HEK293T (cell line): ENCODE data around the gene ZDHHC19.

Source experiments
- BHLHE40 ChIP-seq: fragments of 450-650 bp; IDR thresholded peaks from 2 replicates; pipeline ENCODE4 v1.6.1; 2016; ENCODE audit warnings: mild to moderate bottlenecking, moderate library complexity, borderline replicate concordance
- FOXA1 ChIP-seq: fragments of 450-650 bp; IDR thresholded peaks from 2 replicates; pipeline ENCODE4 v1.6.1; 2016; ENCODE audit warnings: mild to moderate bottlenecking
- FOXM1 ChIP-seq: fragments of 450-650 bp; IDR thresholded peaks from 2 replicates; pipeline ENCODE4 v1.6.1; 2017; ENCODE audit warnings: mild to moderate bottlenecking, borderline replicate concordance
- SP1 ChIP-seq: fragments of 450-650 bp; IDR thresholded peaks from 2 replicates; pipeline ENCODE4 v1.6.1; 2017
- TARDBP ChIP-seq: fragments of 450-650 bp; IDR thresholded peaks from 2 replicates; pipeline ENCODE4 v1.6.1; 2016

GRCh38 chr3:196240424-196240823 is 29.2 kb upstream of the ZDHHC19 start:
- TF ChIP-seq TARDBP (no peak), SP1 (no peak), FOXA1 (no peak), FOXM1 (no peak), BHLHE40 (no peak)
